GM12801 (cell line): ENCODE measurements around the gene ZNF780B.

Experiments used
- TF ChIP-seq, protein P1 (sequence below): IDR thresholded peaks from one replicate; pipeline ENCODE4 v1.5.1; 2011; ENCODE audit warnings: control low read depth; ENCODE audit not compliant: insufficient read length; ENCODE audit errors: extremely low read depth

The ZNF780B gene

GRCh38 chr19:40055832-40056504, at the start of gene ZNF780B:
Gene ZNF780B, minus strand, starts transcription at chr19:40056231. Its CDS starts 5,899 bp downstream, at chr19:40050332.
- TF ChIP-seq, protein P1, sequence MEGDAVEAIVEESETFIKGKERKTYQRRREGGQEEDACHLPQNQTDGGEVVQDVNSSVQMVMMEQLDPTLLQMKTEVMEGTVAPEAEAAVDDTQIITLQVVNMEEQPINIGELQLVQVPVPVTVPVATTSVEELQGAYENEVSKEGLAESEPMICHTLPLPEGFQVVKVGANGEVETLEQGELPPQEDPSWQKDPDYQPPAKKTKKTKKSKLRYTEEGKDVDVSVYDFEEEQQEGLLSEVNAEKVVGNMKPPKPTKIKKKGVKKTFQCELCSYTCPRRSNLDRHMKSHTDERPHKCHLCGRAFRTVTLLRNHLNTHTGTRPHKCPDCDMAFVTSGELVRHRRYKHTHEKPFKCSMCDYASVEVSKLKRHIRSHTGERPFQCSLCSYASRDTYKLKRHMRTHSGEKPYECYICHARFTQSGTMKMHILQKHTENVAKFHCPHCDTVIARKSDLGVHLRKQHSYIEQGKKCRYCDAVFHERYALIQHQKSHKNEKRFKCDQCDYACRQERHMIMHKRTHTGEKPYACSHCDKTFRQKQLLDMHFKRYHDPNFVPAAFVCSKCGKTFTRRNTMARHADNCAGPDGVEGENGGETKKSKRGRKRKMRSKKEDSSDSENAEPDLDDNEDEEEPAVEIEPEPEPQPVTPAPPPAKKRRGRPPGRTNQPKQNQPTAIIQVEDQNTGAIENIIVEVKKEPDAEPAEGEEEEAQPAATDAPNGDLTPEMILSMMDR, result no peak

DNA sequence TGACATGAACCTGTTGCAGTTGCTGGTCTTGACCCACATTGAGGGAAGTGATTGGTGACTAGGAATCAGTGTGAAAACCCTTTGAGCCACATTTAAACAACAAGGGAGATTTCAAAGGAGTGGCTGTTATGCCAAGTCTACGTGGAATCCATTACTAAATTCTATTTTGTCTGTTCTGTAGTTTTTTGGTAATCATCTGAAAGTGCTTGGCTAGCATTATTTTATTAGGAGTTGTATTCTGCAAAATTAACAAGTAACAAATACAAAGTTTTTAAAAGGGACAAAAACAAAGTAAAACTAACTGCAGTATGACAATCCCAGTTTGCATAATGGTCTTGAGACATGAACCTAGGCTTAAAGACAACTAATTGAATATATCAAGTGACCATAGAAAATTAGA, 48.7 kb upstream of the ZNF780B start:
- TF ChIP-seq, protein P1, result no peak

DNA sequence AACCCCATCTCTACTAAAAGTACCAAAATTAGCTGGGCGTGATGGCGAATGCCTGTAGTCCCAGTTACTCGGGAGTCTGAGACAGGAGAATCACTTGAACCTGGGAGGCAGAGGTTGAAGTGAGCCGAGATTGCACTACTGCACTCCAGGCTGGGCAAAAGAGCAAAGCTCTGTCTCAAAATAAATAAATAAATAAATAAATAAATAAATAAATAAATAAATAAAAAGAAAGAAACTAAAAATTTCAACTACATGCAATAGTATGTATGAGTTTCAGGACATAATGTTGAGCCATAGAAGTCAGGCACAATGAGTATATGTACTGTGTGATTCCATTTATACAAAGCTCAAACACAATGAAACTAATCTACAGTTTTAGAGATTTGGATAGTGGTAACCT, 47.6 kb upstream of the ZNF780B start:
- TF ChIP-seq, protein P1, result no peak

GRCh38 chr19:40101813-40102212, 45.8 kb upstream of the ZNF780B start:
- TF ChIP-seq, protein P1, result no peak

- TF ChIP-seq, protein P1, result no peak
These were observed 37.4 kb upstream of the ZNF780B start for GRCh38 chr19:40093416-40093815.

DNA sequence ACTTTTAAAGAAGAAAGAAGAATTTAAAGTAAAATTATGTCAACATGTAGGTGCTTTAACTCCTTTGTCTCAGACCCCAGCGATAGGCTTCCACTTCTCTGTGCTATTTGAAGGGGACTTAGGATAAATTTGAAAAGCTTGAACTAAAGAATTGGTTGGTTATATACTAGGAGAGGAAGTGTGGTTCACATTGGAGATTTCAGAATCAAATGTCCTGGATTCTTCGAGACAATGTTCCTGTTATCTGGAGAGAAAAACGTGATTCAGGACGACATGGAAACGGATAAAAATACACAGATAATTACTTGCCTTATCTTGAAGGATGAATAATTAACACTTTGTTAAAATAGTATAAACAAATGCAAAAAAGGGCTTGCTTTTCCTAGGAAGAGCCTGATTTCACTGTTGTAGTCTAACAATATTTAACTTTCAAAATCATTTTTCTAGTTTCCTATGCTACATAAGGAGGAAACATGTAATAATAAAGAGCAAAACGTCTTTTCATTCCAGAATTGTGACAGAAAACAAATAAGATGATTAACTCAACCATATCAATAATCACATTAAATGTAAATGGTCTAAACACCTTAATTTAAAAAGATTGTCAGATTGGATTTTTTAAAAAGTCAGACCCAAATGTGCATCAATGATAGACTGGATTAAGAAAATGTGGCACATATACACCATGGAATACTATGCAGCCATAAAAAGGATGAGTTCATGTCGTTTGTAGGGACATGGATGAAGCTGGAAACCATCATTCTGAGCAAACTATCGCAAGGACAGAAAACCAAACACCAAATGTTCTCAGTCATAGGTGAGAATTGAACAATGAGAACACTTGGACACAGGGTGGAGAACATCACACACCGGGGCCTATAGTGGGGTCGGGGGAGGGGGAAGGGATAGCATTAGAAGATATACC, 35.4 kb upstream of the ZNF780B start:
- TF ChIP-seq, protein P1, result no peak
